ENCODE data around the gene ISG20.

- TF ChIP-seq CTCF (IDR thresholded peaks at IDR 0.05): no peak
- TF ChIP-seq POLR2A (IDR thresholded peaks at IDR 0.05): no peak
Measured at GRCh38 chr15:88615303-88616107, 23.3 kb upstream of the ISG20 start.
